ENCODE results near the gene RNU6-1.

GRCh38 chr15:67836955-67837354 is 2.9 kb downstream of the RNU6-1 start:
- no peak for TF ChIP-seq CTCF (IDR thresholded peaks at IDR 0.05)
- TF ChIP-seq EZH2phosphoT487 (IDR thresholded peaks at IDR 0.05) = no peak
- TF ChIP-seq EZH2 (IDR thresholded peaks at IDR 0.05) = no peak
